ENCODE measurements around the gene MYRF.

DNA sequence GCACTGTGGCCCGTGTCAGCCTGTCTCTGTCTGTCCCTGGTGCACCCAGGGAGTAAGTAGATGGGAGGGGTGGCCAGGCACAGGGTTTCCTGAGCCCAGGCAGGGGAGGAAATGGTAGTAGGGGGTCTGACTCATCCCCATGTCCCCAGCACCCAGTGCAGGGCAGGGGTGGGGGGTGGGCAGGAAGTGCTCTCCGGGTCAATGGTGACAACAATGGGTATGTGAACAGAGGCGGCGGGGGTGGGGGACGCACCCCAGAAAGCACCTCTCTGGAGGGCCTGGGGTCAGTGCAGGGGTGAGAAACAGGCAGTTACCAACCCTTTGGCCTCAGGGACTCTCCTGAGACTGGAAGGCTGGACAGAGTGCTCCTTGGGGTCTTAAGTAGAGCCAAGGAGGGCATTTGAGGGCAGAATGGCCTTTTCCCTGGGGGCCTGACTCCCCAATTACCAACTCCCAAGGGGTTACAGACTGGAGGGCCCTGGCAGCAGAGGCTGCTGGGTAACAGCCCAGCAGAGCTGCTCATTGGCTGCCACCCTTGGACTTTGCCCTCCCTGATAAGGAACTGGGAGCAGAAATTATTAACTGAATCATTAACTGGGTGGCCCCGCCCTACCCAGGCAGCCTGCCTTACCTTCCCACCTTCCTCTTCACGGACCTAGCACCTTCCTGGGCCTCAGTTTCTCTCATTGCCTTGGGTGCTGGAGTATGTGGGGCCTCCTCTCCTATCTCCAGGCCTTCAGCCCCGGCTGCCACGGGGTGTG lies 4.2 kb downstream of the MYRF start:
- TF ChIP-seq, protein P1, sequence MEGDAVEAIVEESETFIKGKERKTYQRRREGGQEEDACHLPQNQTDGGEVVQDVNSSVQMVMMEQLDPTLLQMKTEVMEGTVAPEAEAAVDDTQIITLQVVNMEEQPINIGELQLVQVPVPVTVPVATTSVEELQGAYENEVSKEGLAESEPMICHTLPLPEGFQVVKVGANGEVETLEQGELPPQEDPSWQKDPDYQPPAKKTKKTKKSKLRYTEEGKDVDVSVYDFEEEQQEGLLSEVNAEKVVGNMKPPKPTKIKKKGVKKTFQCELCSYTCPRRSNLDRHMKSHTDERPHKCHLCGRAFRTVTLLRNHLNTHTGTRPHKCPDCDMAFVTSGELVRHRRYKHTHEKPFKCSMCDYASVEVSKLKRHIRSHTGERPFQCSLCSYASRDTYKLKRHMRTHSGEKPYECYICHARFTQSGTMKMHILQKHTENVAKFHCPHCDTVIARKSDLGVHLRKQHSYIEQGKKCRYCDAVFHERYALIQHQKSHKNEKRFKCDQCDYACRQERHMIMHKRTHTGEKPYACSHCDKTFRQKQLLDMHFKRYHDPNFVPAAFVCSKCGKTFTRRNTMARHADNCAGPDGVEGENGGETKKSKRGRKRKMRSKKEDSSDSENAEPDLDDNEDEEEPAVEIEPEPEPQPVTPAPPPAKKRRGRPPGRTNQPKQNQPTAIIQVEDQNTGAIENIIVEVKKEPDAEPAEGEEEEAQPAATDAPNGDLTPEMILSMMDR (IDR thresholded peaks at IDR 0.05; ENCODE audit: insufficient read depth, low read length): no peak
- TF ChIP-seq POLR2AphosphoS5 (IDR thresholded peaks at IDR 0.05; ENCODE audit: low read depth): no peak
- TF ChIP-seq, protein P2, sequence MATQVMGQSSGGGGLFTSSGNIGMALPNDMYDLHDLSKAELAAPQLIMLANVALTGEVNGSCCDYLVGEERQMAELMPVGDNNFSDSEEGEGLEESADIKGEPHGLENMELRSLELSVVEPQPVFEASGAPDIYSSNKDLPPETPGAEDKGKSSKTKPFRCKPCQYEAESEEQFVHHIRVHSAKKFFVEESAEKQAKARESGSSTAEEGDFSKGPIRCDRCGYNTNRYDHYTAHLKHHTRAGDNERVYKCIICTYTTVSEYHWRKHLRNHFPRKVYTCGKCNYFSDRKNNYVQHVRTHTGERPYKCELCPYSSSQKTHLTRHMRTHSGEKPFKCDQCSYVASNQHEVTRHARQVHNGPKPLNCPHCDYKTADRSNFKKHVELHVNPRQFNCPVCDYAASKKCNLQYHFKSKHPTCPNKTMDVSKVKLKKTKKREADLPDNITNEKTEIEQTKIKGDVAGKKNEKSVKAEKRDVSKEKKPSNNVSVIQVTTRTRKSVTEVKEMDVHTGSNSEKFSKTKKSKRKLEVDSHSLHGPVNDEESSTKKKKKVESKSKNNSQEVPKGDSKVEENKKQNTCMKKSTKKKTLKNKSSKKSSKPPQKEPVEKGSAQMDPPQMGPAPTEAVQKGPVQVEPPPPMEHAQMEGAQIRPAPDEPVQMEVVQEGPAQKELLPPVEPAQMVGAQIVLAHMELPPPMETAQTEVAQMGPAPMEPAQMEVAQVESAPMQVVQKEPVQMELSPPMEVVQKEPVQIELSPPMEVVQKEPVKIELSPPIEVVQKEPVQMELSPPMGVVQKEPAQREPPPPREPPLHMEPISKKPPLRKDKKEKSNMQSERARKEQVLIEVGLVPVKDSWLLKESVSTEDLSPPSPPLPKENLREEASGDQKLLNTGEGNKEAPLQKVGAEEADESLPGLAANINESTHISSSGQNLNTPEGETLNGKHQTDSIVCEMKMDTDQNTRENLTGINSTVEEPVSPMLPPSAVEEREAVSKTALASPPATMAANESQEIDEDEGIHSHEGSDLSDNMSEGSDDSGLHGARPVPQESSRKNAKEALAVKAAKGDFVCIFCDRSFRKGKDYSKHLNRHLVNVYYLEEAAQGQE (IDR thresholded peaks at IDR 0.05; ENCODE audit: insufficient replicate concordance, low read depth): no peak

Data from HL-60 (cell line).